NCI-H1092 treated with DMSO at 0.1 percent for 48 hours (cell line): Measurements from ENCODE around the gene CFAP97D2.

Experiments used
- DNase-seq: peaks from one replicate; lab custom pipeline; 2025; lab: John Stamatoyannopoulos, UW

Gene CFAP97D2

DNA sequence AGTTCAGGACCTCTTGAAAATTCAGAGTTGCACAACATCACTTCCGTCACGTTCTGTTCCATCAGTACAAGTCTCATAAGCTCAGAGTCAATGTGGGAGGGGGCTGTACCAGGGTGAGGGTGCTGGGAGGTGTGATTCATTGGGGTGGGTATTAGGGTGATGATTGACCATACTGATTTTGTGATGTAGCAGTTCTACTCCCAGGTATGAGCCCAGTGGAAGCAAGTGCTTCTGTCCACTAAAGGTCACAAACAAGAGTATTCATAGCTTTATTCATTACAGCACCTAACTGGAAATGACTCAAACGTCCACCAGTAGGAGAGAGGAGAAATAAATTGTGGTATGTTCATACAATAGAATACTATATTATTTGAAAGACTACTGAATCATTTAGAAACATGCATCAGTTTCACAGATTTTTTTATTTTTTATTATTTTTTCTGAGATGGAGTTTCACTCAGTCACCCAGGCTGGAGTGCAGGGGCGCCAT lies 90.3 kb downstream of the CFAP97D2 start:
- DNase-seq = no peak
